Mucosa of gallbladder (tissue), 1 donor: Measurements from ENCODE around the gene SMAD2. TPM values are rescaled to one million over a fixed set of nuclear protein-coding genes. Genes with fewer than 3 reads are reported as not detected.
"Not testable (repeated sequence)": the region's sequence is repeated elsewhere in the genome, so short reads cannot be mapped to it uniquely, and the experiment has no call there.

ENCODE experiments used
- DNase-seq: peaks from one replicate; pipeline ENCODE4 v3.0.0-alpha.2; 2020; ENCODE audit warnings: low spot score
- total RNA-seq: library from RNA; stranded (reverse); gene quantifications from one replicate; pipeline ENCODE4 v1.2.1, GENCODE V29; 2021
- donor health status: DM: no; HTN: no; CAD: no.

The SMAD2 gene
- total RNA-seq, 1 donor from 2014 or later, result 111 TPM

GRCh38 chr18:47844828-47845498, 85.5 kb downstream of the SMAD2 start:
- no peak for DNase-seq

GRCh38 chr18:47842836-47843235, 87.6 kb downstream of the SMAD2 start:
- no peak for DNase-seq

- DNase-seq, result no peak
Observed at GRCh38 chr18:47838396-47838795, 92.1 kb downstream of the SMAD2 start.

GRCh38 chr18:47832348-47832747, 98.1 kb downstream of the SMAD2 start:
- DNase-seq, result no peak

- no peak for DNase-seq
Observed at GRCh38 chr18:47831351-47831750, 99.1 kb downstream of the SMAD2 start.

GRCh38 chr18:47830772-47831171, 99.7 kb downstream of the SMAD2 start:
- no peak for DNase-seq

GRCh38 chr18:47829831-47830230, 100.6 kb downstream of the SMAD2 start:
- no peak for DNase-seq

- DNase-seq, result not testable (repeated sequence)
Observed at GRCh38 chr18:47828031-47828430, 102.4 kb downstream of the SMAD2 start.

- DNase-seq, result no peak
Observed at GRCh38 chr18:47826157-47827074, 104.0 kb downstream of the SMAD2 start.

- no peak for DNase-seq
Observed at GRCh38 chr18:47821314-47821713, 109.1 kb downstream of the SMAD2 start.

- DNase-seq, result no peak
Observed at GRCh38 chr18:47817795-47818077, 112.7 kb downstream of the SMAD2 start.

GRCh38 chr18:47817017-47817794, 113.3 kb downstream of the SMAD2 start:
- DNase-seq, result no peak

- DNase-seq, result no peak
Observed at GRCh38 chr18:47815486-47816270, 114.8 kb downstream of the SMAD2 start.

GRCh38 chr18:47809420-47809819, 121.0 kb downstream of the SMAD2 start:
- no peak for DNase-seq

GRCh38 chr18:47802802-47803201, 127.7 kb downstream of the SMAD2 start:
- no peak for DNase-seq

- no peak for DNase-seq
Observed at GRCh38 chr18:47801817-47802216, 128.6 kb downstream of the SMAD2 start.

GRCh38 chr18:47800756-47801155, 129.7 kb downstream of the SMAD2 start:
- DNase-seq, result no peak

- DNase-seq, result no peak
Observed at GRCh38 chr18:47800248-47800647, 130.2 kb downstream of the SMAD2 start.

GRCh38 chr18:47799376-47799775, 131.1 kb downstream of the SMAD2 start:
- DNase-seq, result no peak

GRCh38 chr18:47798366-47798765, 132.1 kb downstream of the SMAD2 start:
- DNase-seq, result no peak

- no peak for DNase-seq
Observed at GRCh38 chr18:47797126-47797525, 133.3 kb downstream of the SMAD2 start.

GRCh38 chr18:47795434-47795814, 135.0 kb downstream of the SMAD2 start:
- no peak for DNase-seq
